Neural cell (in vitro differentiated cells): ENCODE data around the gene TGDS. TPM values are rescaled to one million over a fixed set of nuclear protein-coding genes. Genes with fewer than 3 reads are reported as not detected.
A peak's percentile ranks its signal among the peaks of the same experiment; 100 is the strongest.

Experiments
- H2AFZ ChIP-seq: fragments of 200-600, 300-800 bp; sonication (generic), shearing (Covaris generic); 2 replicates; pipeline ENCODE4 v1.6.0; 2014; ENCODE audit warnings: low read depth, mild to moderate bottlenecking, antibody characterized with exemption, low read length, moderate library complexity
- H3F3A ChIP-seq: fragments of 200-600 bp; shearing (Covaris generic); 2 replicates; pipeline ENCODE4 v1.6.1; 2016; ENCODE audit warnings: mild to moderate bottlenecking, moderate library complexity, mixed read lengths, antibody characterized with exemption, low read length; ENCODE audit not compliant: insufficient read depth, poor library complexity, severe bottlenecking
- H3K27ac ChIP-seq: fragments of 200-600, 300-800 bp; sonication (generic), shearing (Covaris generic); 2 replicates; pipeline ENCODE4 v1.5.1; 2014; ENCODE audit warnings: mild to moderate bottlenecking, low read length, moderate library complexity
- H3K27me3 ChIP-seq: fragments of 300-800, 200-600 bp; sonication (generic), shearing (Covaris generic); 2 replicates; pipeline ENCODE4 v1.6.0; 2014; ENCODE audit warnings: mild to moderate bottlenecking, low read depth, low read length, moderate library complexity; ENCODE audit not compliant: insufficient read depth
- H3K36me3 ChIP-seq: fragments of 300-800, 200-600 bp; sonication (generic), shearing (Covaris generic); 2 replicates; pipeline ENCODE4 v1.5.1; 2014; ENCODE audit warnings: mild to moderate bottlenecking, antibody characterized with exemption, low read length, moderate library complexity; ENCODE audit not compliant: insufficient read depth
- H3K4me2 ChIP-seq: fragments of 300-800, 200-600 bp; sonication (generic), shearing (Covaris generic); 2 replicates; pipeline ENCODE4 v1.6.0; 2014; ENCODE audit warnings: mild to moderate bottlenecking, low read length
- H3K4me3 ChIP-seq: fragments of 300-800, 200-600 bp; sonication (generic), shearing (Covaris generic); 2 replicates; pipeline ENCODE4 v1.5.1; 2014; ENCODE audit warnings: mild to moderate bottlenecking, low read length, moderate library complexity
- H3K79me2 ChIP-seq: fragments of 200-600 bp; shearing (Covaris generic); replicated peaks from 2 replicates; pipeline ENCODE4 v1.6.0; 2014; ENCODE audit warnings: mild to moderate bottlenecking, low read length, moderate library complexity; ENCODE audit not compliant: insufficient read depth
- H3K9ac ChIP-seq: fragments of 300-800, 200-600 bp; sonication (generic), shearing (Covaris generic); 2 replicates; pipeline ENCODE4 v1.6.1; 2016; ENCODE audit warnings: mild to moderate bottlenecking, low read length, mixed read lengths
- H3K9me2 ChIP-seq: fragments of 200-600 bp; shearing (Covaris generic); 2 replicates; pipeline ENCODE4 v1.6.1; 2016; ENCODE audit warnings: mild to moderate bottlenecking, low read length, mixed read lengths; ENCODE audit not compliant: insufficient read depth
- H3K9me3 ChIP-seq: fragments of 200-600, 300-800 bp; sonication (generic), shearing (Covaris generic); 2 replicates; pipeline ENCODE4 v1.6.1; 2016; ENCODE audit warnings: mild to moderate bottlenecking, mixed run types, low read length, moderate library complexity, mixed read lengths
- H4K20me1 ChIP-seq: fragments of 200-600 bp; shearing (Covaris generic); 2 replicates; pipeline ENCODE4 v1.6.1; 2016; ENCODE audit warnings: mild to moderate bottlenecking, mixed run types; ENCODE audit not compliant: insufficient read depth
- CTCF ChIP-seq: fragments of 450-650 bp; IDR thresholded peaks from 2 replicates; pipeline ENCODE4 v1.5.1; 2014; ENCODE audit warnings: antibody characterized with exemption, mild to moderate bottlenecking, moderate library complexity; ENCODE audit not compliant: poor library complexity, severe bottlenecking
- EP300 ChIP-seq: fragments of 450-650 bp; conservative IDR thresholded peaks from 2 replicates; pipeline ENCODE4 v1.6.1; 2014; ENCODE audit warnings: antibody characterized with exemption, mild to moderate bottlenecking, moderate library complexity; ENCODE audit not compliant: poor library complexity, severe bottlenecking
- EZH2 ChIP-seq: fragments of 200-600, 300-800 bp; shearing (Covaris generic), sonication (generic); IDR thresholded peaks from 2 replicates; pipeline ENCODE4 v1.6.1; 2014; ENCODE audit warnings: antibody characterized with exemption, low read length, borderline replicate concordance, mild to moderate bottlenecking; ENCODE audit not compliant: insufficient read depth, poor library complexity, severe bottlenecking
- MXI1 ChIP-seq: fragments of 450-650 bp; conservative IDR thresholded peaks from 2 replicates; pipeline ENCODE4 v1.6.1; 2014; ENCODE audit warnings: antibody characterized with exemption, mild to moderate bottlenecking; ENCODE audit not compliant: poor library complexity, severe bottlenecking
- POLR2AphosphoS5 ChIP-seq: IDR thresholded peaks from 2 replicates; pipeline ENCODE4 v1.6.1; 2012
- RAD21 ChIP-seq: fragments of 450-650 bp; conservative IDR thresholded peaks from 2 replicates; pipeline ENCODE4 v1.6.1; 2014; ENCODE audit warnings: antibody characterized with exemption, mild to moderate bottlenecking, moderate library complexity
- REST ChIP-seq: IDR thresholded peaks from 2 replicates; pipeline ENCODE4 v1.6.1; 2012; ENCODE audit warnings: borderline replicate concordance
- SMC3 ChIP-seq: fragments of 450-650 bp; conservative IDR thresholded peaks from 2 replicates; pipeline ENCODE4 v1.6.1; 2014; ENCODE audit warnings: antibody characterized with exemption, mild to moderate bottlenecking, moderate library complexity; ENCODE audit not compliant: poor library complexity
- TAF1 ChIP-seq: IDR thresholded peaks from 2 replicates; pipeline ENCODE4 v1.6.1; 2012; ENCODE audit warnings: low read depth
- polyA plus RNA-seq: library from polyadenylated mRNA; depleted of rRNA; stranded (reverse); fragments of >200 nt; gene quantifications from 2 replicates; pipeline ENCODE4 v1.2.3, GENCODE V29; 2014

TGDS gene
- polyA plus RNA-seq, 1 donor from 2014 or later: 10.2 TPM

- H3K36me3 ChIP-seq: no peaks in the 10 kb centered on the region
- no peaks in the 10 kb centered on the region for H3K9me3 ChIP-seq
- H3K27me3 ChIP-seq: no peaks in the 10 kb centered on the region
- peak within 1 kb of the TSS; percentile 96 for H3K4me3 ChIP-seq
- no peak for TF ChIP-seq EZH2
- no peak for TF ChIP-seq REST
- TF ChIP-seq RAD21: peak; percentile 25
- no peak for TF ChIP-seq EP300
- TF ChIP-seq MXI1: peak; percentile 66
- no peak for TF ChIP-seq CTCF
- peak; percentile 38 for TF ChIP-seq SMC3
- TF ChIP-seq POLR2AphosphoS5: peak; percentile 64
- no peak for TF ChIP-seq TAF1
- peak within 1 kb of the TSS; percentile 73 for H2AFZ ChIP-seq
- H3K27ac ChIP-seq: peak within 1 kb of the TSS; percentile 28
- H3K79me2 ChIP-seq: peaks cover 3% of the 10 kb centered on the region
- H3K4me2 ChIP-seq: peak within 1 kb of the TSS; percentile 65
- H4K20me1 ChIP-seq: no peaks in the 10 kb centered on the region
- H3K9me2 ChIP-seq: no peaks in the 10 kb centered on the region
- H3F3A ChIP-seq: no peaks in the 10 kb centered on the region
- H3K9ac ChIP-seq: peak within 1 kb of the TSS; percentile 74
These were observed 5.8 kb upstream of the TGDS start, which contains the start of gene GPR180 for GRCh38 chr13:94601446-94602431. GPR180 (plus strand) TSS chr13:94601857; CDS start chr13:94601928, 71 bp downstream.

GRCh38 chr13:94599877-94600276 lies 3.9 kb upstream of the TGDS start:
- H4K20me1 ChIP-seq: no peaks in the 10 kb centered on the region
- no peak overlapping the region for H3K4me3 ChIP-seq
- H2AFZ ChIP-seq: no peak overlapping the region
- TF ChIP-seq REST: no peak
- no peak for TF ChIP-seq POLR2AphosphoS5
- no peak for TF ChIP-seq EZH2
- TF ChIP-seq EP300: no peak
- no peak for TF ChIP-seq CTCF
- H3K79me2 ChIP-seq: peaks cover 3% of the 10 kb centered on the region
- H3K4me2 ChIP-seq: no peak overlapping the region
- H3K27me3 ChIP-seq: no peaks in the 10 kb centered on the region
- no peak overlapping the region for H3K27ac ChIP-seq
- H3K36me3 ChIP-seq: no peaks in the 10 kb centered on the region
- no peaks in the 10 kb centered on the region for H3F3A ChIP-seq
- H3K9me3 ChIP-seq: no peaks in the 10 kb centered on the region
- no peak overlapping the region for H3K9ac ChIP-seq
- H3K9me2 ChIP-seq: no peaks in the 10 kb centered on the region
